GM18517 (cell line): ENCODE results near the gene SOX1.

Source experiments
- ATAC-seq: cut with Tn5 transposase; IDR thresholded peaks from one replicate; pipeline ENCODE4 v1.9.1; 2021; ENCODE audit warnings: mild to moderate bottlenecking, moderate library complexity; ENCODE audit not compliant: unreplicated experiment

Gene SOX1

GRCh38 chr13:112071723-112072533, 5.0 kb downstream of the SOX1 start:
- no peak for ATAC-seq

- no peak for ATAC-seq
Measured at GRCh38 chr13:112072534-112073244, 5.7 kb downstream of the SOX1 start.

GRCh38 chr13:112073245-112074138, 6.5 kb downstream of the SOX1 start:
- ATAC-seq = no peak

- no peak for ATAC-seq
Measured at GRCh38 chr13:112074139-112074865, 7.4 kb downstream of the SOX1 start.

GRCh38 chr13:112077729-112078128, 10.8 kb downstream of the SOX1 start:
- ATAC-seq = no peak

- no peak for ATAC-seq
Measured at GRCh38 chr13:112078216-112078615, 11.3 kb downstream of the SOX1 start.

- ATAC-seq = no peak
Measured at GRCh38 chr13:112078879-112079531, 12.1 kb downstream of the SOX1 start.

GRCh38 chr13:112079696-112080095, 12.7 kb downstream of the SOX1 start:
- ATAC-seq = no peak

- ATAC-seq = no peak
Measured at GRCh38 chr13:112083971-112084370, 17.0 kb downstream of the SOX1 start.

- no peak for ATAC-seq
Measured at GRCh38 chr13:112092453-112092852, 25.5 kb downstream of the SOX1 start.

- no peak for ATAC-seq
Measured at GRCh38 chr13:112095354-112095753, 28.4 kb downstream of the SOX1 start.

GRCh38 chr13:112096959-112097358, 30.0 kb downstream of the SOX1 start:
- ATAC-seq = no peak

GRCh38 chr13:112097770-112098169, 30.8 kb downstream of the SOX1 start:
- no peak for ATAC-seq

GRCh38 chr13:112098699-112099098, 31.8 kb downstream of the SOX1 start:
- no peak for ATAC-seq

GRCh38 chr13:112101360-112101930, 34.5 kb downstream of the SOX1 start:
- no peak for ATAC-seq

GRCh38 chr13:112102243-112102642, 35.3 kb downstream of the SOX1 start:
- no peak for ATAC-seq

- no peak for ATAC-seq
Measured at GRCh38 chr13:112103260-112103838, 36.4 kb downstream of the SOX1 start.

GRCh38 chr13:112103961-112104880, 37.3 kb downstream of the SOX1 start:
- no peak for ATAC-seq
